GM23338 (cell line): ENCODE measurements around the gene CSF1R. TPM values are rescaled to one million over a fixed set of nuclear protein-coding genes. Genes with fewer than 3 reads are reported as not detected.

ENCODE experiments used
- ATAC-seq: fragments of 200-7000 bp; cut with Tn5 transposase; 3 replicates; pipeline ENCODE4 v1.9.1; 2020
- DNase-seq: peaks from one replicate; pipeline ENCODE4 v3.0.0-alpha.2; 2015; ENCODE audit warnings: low spot score
- H2AFZ ChIP-seq: fragments of 200-600 bp; sonication (generic); 2 replicates; pipeline ENCODE4 v1.8.0; 2016; ENCODE audit warnings: antibody characterized with exemption, mild to moderate bottlenecking, moderate library complexity
- H3F3A ChIP-seq: fragments of 200-600 bp; sonication (generic); replicated peaks from 2 replicates; pipeline ENCODE4 v1.8.0; 2017; ENCODE audit warnings: antibody characterized with exemption, mixed run types, low read depth
- H3K27ac ChIP-seq: fragments of 200-600 bp; sonication (generic); 2 replicates; pipeline ENCODE4 v1.6.1; 2016; ENCODE audit warnings: low read depth
- H3K27me3 ChIP-seq: fragments of 200-600 bp; sonication (generic); 2 replicates; pipeline ENCODE4 v1.8.0; 2016; ENCODE audit warnings: mild to moderate bottlenecking, mixed run types, moderate library complexity; ENCODE audit not compliant: insufficient read depth
- H3K36me3 ChIP-seq: fragments of 200-600 bp; sonication (generic); 2 replicates; pipeline ENCODE4 v1.8.0; 2016; ENCODE audit warnings: mild to moderate bottlenecking; ENCODE audit not compliant: insufficient read depth
- H3K4me1 ChIP-seq: fragments of 200-600 bp; sonication (generic); 2 replicates; pipeline ENCODE4 v1.8.0; 2016; ENCODE audit warnings: mild to moderate bottlenecking, moderate library complexity; ENCODE audit not compliant: insufficient read depth
- H3K4me2 ChIP-seq: fragments of 200-600 bp; sonication (generic); 2 replicates; pipeline ENCODE4 v1.7.1; 2017; ENCODE audit warnings: mixed run types
- H3K4me3 ChIP-seq: fragments of 200-600 bp; sonication (generic); 2 replicates; pipeline ENCODE4 v1.6.1; 2016; ENCODE audit warnings: mixed run types
- H3K79me2 ChIP-seq: fragments of 200-600 bp; sonication (generic); replicated peaks from 2 replicates; pipeline ENCODE4 v1.8.0; 2017; ENCODE audit warnings: mild to moderate bottlenecking; ENCODE audit not compliant: insufficient read depth
- H3K9me2 ChIP-seq: fragments of 200-600 bp; sonication (generic); 2 replicates; pipeline ENCODE4 v1.8.0; 2017; ENCODE audit not compliant: insufficient read depth
- H4K20me1 ChIP-seq: fragments of 200-600 bp; sonication (generic); replicated peaks from 2 replicates; pipeline ENCODE4 v1.8.0; 2017; ENCODE audit warnings: mild to moderate bottlenecking; ENCODE audit not compliant: insufficient read depth
- H3K27ac Mint-ChIP-seq: 2 replicates; pipeline ENCODE4 v1.8.0; 2020; ENCODE audit warnings: inconsistent platforms, mild to moderate bottlenecking, moderate library complexity, mixed read lengths
- H3K27me3 Mint-ChIP-seq: 3 replicates; pipeline ENCODE4 v1.8.0; 2022; ENCODE audit warnings: low read depth, mild to moderate bottlenecking, moderate library complexity, mixed read lengths, inconsistent platforms; ENCODE audit not compliant: insufficient read depth, poor library complexity
- H3K36me3 Mint-ChIP-seq: 3 replicates; pipeline ENCODE4 v1.8.0; 2021; ENCODE audit warnings: low read depth, mild to moderate bottlenecking, inconsistent platforms, moderate library complexity, mixed read lengths
- H3K4me1 Mint-ChIP-seq: 3 replicates; pipeline ENCODE4 v1.8.0; 2020; ENCODE audit warnings: mild to moderate bottlenecking, inconsistent platforms, mixed read lengths
- H3K4me3 Mint-ChIP-seq: 3 replicates; pipeline ENCODE4 v1.8.0; 2021; ENCODE audit warnings: moderate library complexity, mild to moderate bottlenecking, inconsistent platforms, mixed read lengths
- H3K9me3 Mint-ChIP-seq: 3 replicates; pipeline ENCODE4 v1.8.0; 2020; ENCODE audit warnings: moderate library complexity, mild to moderate bottlenecking, inconsistent platforms, mixed read lengths
- CREB1 ChIP-seq: fragments of 250-450 bp; sonication (Bioruptor Pico); IDR thresholded peaks from 2 replicates; pipeline ENCODE4 v1.5.0; 2020; ENCODE audit warnings: low read depth, mild to moderate bottlenecking, moderate library complexity
- EZH2 ChIP-seq: fragments of 200-600 bp; sonication (generic); IDR thresholded peaks from one replicate; pipeline ENCODE4 v1.8.0; 2017; ENCODE audit warnings: antibody characterized with exemption, mild to moderate bottlenecking, low read depth; ENCODE audit not compliant: unreplicated experiment
- JUNB ChIP-seq: IDR thresholded peaks from one replicate; pipeline ENCODE4 v1.6.1; 2016; ENCODE audit warnings: antibody characterized with exemption; ENCODE audit not compliant: unreplicated experiment
- NANOG ChIP-seq: IDR thresholded peaks from 2 replicates; pipeline ENCODE4 v1.6.1; 2016; ENCODE audit warnings: antibody characterized with exemption, borderline replicate concordance
- REST ChIP-seq: IDR thresholded peaks from one replicate; pipeline ENCODE4 v1.6.1; 2018; ENCODE audit warnings: antibody characterized with exemption; ENCODE audit not compliant: unreplicated experiment
- ZNF114 ChIP-seq: fragments of 250-450 bp; sonication (Bioruptor Pico); IDR thresholded peaks from 2 replicates; pipeline ENCODE4 v1.5.0; 2020; ENCODE audit warnings: mild to moderate bottlenecking, moderate library complexity
- polyA plus RNA-seq: library from polyadenylated mRNA; unstranded; fragments of >200 nt; fragmentation: Nextera tagmentation; extraction: Ambion mirVana; gene quantifications from 2 replicates; pipeline ENCODE4 v1.2.1, GENCODE V29; 2016
- total RNA-seq: library from RNA; depleted of rRNA; stranded (reverse); fragments of >200 nt; shearing (Covaris generic); gene quantifications from 2 replicates; pipeline ENCODE4 v1.2.3, GENCODE V29; 2014
- TF ChIP-seq, protein P1 (sequence below): fragments of 250-450 bp; sonication (Bioruptor Pico); IDR thresholded peaks from 2 replicates; pipeline ENCODE4 v1.5.0; 2020; ENCODE audit warnings: mild to moderate bottlenecking, moderate library complexity
- TF ChIP-seq, protein P2 (sequence below): IDR thresholded peaks from 2 replicates; pipeline ENCODE4 v1.6.1; 2016; ENCODE audit warnings: antibody characterized with exemption

Gene CSF1R
- total and polyA plus RNA-seq, 2 experiments from 2014 or later: 0.21 TPM; not detected in 1

- ATAC-seq: no peak
- no peak overlapping the region for H3K4me2 ChIP-seq
- no peak overlapping the region for H3K4me3 Mint-ChIP-seq
- H2AFZ ChIP-seq: no peak overlapping the region
- no peak overlapping the region for H3K4me3 ChIP-seq
- H3K36me3 Mint-ChIP-seq: no peaks in the 10 kb centered on the region
- no peaks in the 10 kb centered on the region for H3K79me2 ChIP-seq
- H3K27me3 ChIP-seq: no peaks in the 10 kb centered on the region
- no peaks in the 10 kb centered on the region for H3F3A ChIP-seq
- no peak for TF ChIP-seq EZH2
- TF ChIP-seq REST: no peak
- TF ChIP-seq, protein P1, sequence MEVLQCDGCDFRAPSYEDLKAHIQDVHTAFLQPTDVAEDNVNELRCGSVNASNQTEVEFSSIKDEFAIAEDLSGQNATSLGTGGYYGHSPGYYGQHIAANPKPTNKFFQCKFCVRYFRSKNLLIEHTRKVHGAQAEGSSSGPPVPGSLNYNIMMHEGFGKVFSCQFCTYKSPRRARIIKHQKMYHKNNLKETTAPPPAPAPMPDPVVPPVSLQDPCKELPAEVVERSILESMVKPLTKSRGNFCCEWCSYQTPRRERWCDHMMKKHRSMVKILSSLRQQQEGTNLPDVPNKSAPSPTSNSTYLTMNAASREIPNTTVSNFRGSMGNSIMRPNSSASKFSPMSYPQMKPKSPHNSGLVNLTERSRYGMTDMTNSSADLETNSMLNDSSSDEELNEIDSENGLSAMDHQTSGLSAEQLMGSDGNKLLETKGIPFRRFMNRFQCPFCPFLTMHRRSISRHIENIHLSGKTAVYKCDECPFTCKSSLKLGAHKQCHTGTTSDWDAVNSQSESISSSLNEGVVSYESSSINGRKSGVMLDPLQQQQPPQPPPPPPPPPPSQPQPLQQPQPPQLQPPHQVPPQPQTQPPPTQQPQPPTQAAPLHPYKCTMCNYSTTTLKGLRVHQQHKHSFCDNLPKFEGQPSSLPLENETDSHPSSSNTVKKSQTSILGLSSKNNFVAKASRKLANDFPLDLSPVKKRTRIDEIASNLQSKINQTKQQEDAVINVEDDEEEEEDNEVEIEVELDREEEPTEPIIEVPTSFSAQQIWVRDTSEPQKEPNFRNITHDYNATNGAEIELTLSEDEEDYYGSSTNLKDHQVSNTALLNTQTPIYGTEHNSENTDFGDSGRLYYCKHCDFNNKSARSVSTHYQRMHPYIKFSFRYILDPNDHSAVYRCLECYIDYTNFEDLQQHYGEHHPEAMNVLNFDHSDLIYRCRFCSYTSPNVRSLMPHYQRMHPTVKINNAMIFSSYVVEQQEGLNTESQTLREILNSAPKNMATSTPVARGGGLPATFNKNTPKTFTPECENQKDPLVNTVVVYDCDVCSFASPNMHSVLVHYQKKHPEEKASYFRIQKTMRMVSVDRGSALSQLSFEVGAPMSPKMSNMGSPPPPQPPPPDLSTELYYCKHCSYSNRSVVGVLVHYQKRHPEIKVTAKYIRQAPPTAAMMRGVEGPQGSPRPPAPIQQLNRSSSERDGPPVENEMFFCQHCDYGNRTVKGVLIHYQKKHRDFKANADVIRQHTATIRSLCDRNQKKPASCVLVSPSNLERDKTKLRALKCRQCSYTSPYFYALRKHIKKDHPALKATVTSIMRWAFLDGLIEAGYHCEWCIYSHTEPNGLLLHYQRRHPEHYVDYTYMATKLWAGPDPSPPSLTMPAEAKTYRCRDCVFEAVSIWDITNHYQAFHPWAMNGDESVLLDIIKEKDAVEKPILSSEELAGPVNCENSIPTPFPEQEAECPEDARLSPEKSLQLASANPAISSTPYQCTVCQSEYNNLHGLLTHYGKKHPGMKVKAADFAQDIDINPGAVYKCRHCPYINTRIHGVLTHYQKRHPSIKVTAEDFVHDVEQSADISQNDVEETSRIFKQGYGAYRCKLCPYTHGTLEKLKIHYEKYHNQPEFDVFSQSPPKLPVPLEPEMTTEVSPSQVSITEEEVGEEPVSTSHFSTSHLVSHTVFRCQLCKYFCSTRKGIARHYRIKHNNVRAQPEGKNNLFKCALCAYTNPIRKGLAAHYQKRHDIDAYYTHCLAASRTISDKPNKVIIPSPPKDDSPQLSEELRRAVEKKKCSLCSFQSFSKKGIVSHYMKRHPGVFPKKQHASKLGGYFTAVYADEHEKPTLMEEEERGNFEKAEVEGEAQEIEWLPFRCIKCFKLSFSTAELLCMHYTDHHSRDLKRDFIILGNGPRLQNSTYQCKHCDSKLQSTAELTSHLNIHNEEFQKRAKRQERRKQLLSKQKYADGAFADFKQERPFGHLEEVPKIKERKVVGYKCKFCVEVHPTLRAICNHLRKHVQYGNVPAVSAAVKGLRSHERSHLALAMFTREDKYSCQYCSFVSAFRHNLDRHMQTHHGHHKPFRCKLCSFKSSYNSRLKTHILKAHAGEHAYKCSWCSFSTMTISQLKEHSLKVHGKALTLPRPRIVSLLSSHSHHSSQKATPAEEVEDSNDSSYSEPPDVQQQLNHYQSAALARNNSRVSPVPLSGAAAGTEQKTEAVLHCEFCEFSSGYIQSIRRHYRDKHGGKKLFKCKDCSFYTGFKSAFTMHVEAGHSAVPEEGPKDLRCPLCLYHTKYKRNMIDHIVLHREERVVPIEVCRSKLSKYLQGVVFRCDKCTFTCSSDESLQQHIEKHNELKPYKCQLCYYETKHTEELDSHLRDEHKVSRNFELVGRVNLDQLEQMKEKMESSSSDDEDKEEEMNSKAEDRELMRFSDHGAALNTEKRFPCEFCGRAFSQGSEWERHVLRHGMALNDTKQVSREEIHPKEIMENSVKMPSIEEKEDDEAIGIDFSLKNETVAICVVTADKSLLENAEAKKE (CRISPR knock-in tag): no peak
- TF ChIP-seq, protein P2, sequence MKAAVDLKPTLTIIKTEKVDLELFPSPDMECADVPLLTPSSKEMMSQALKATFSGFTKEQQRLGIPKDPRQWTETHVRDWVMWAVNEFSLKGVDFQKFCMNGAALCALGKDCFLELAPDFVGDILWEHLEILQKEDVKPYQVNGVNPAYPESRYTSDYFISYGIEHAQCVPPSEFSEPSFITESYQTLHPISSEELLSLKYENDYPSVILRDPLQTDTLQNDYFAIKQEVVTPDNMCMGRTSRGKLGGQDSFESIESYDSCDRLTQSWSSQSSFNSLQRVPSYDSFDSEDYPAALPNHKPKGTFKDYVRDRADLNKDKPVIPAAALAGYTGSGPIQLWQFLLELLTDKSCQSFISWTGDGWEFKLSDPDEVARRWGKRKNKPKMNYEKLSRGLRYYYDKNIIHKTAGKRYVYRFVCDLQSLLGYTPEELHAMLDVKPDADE: no peak
- TF ChIP-seq NANOG: no peak
- no peak for TF ChIP-seq JUNB
- TF ChIP-seq ZNF114 (CRISPR knock-in tag): no peak
- no peak for TF ChIP-seq CREB1 (CRISPR knock-in tag)
- H3K9me3 Mint-ChIP-seq: no peaks in the 10 kb centered on the region
- H3K27ac ChIP-seq: no peak overlapping the region
- H3K4me1 ChIP-seq: no peaks in the 10 kb centered on the region
- H3K27ac Mint-ChIP-seq: no peak overlapping the region
- no peaks in the 10 kb centered on the region for H3K36me3 ChIP-seq
- H3K4me1 Mint-ChIP-seq: peaks cover 17% of the 10 kb centered on the region
- H3K27me3 Mint-ChIP-seq: peaks cover 12% of the 10 kb centered on the region
- no peaks in the 10 kb centered on the region for H3K9me2 ChIP-seq
- DNase-seq: no peak
- H4K20me1 ChIP-seq: no peaks in the 10 kb centered on the region
Measured at GRCh38 chr5:150120062-150120441, 33.7 kb upstream of the CSF1R start.
